Measurements from ENCODE around the gene DUSP3.

The DUSP3 gene

GRCh38 chr17:43723697-43724359 is 54.9 kb downstream of the DUSP3 start:
- ATAC-seq, result no peak

DNA sequence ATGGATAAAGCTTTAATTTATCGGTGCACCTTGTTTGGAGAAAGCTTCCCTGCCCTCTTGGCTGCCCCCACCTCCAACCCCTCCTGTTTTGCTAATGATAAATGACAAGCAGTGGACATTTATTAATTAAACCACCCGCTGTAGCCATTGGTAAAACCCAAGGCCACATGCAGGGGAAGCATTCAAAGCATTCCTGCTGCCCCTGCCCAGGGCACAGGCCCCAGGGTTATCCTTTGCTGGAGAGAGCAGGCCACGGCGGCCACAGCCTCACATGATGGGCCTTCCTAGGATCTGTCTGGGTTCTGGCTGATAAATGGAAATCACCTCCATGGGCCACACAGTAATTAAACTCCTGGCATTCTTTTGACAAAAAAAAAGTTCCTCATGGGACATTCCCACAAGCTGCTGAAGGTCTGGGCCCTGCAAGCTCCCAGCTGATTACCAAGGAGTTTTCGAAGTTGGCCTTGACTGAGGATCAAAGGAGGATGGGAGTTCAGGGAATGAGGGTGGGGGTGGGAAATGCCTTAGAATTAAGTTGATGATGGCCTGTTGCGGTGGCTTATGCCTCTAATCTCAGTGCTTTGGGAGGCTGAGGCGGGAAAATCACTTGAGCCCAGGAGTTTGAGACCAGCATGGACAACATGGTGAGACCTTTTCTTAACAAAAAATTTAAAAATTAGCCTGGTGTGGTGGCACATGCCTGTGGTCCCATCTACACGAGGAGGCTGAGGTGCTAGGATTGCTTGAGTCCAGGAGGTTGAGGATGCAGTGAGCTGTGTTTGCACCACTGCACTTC is 55.7 kb downstream of the DUSP3 start:
- no peak for ATAC-seq

GRCh38 chr17:43722269-43722619 is 56.5 kb downstream of the DUSP3 start:
- ATAC-seq, result no peak

DNA sequence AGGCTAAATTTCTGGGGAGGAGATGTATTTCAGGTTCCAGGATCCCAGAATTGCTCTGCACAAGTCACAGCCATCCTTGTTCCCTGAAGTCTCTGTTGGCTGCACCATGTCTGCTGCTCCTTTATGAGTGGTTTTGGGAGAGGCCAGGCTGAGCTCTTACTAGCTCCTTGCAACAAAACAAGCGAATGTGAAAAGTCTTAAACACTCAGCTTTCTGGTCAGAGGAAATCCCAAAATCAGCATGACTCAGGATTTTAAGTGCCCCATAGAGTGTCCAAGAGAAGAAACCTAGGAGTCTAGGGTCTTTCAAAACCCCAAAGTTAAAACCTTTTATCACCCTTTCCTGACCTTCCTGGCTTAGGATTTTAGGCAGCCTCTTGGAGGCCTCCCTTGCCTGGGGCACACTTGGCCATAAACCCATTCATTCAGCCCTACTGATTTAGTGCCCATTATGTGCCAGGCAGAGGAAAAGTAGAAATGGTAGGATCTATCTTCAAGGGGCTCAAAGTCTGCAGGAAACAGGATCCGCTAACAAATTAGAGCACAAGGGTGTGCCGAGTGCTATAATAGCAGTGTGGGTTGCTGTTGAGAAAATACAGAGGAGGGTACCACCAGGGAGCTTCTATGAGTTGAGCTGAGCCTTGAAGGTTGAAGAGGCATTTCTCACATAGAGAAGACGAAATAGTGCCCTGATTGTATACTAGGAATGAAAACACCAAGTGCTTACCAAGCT is 57.1 kb downstream of the DUSP3 start:
- ATAC-seq, result no peak

- ATAC-seq, result peak; percentile 89 to 91
Observed at GRCh38 chr17:43720311-43721060, 58.3 kb downstream of the DUSP3 start.

DNA sequence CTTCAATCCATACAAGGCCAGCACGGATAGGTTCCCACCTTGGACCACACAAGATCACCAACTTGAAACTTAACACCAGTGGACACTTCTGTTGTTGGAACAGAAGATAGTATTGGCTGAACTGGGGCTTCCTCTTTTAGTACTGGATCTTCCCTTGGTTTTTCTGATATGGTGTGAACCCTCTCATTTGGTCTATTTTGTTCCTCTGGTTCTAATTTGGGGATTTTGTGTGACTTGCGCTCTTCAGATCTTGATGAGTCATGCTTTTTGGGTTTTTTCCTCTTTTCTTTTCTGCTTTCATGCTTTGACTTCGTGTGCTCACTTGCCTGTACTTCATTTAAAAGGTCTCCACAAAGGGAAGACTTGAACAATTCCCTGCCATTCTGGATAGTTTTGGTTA is 59.2 kb downstream of the DUSP3 start:
- ATAC-seq, result peak; percentile 30 to 34

DNA sequence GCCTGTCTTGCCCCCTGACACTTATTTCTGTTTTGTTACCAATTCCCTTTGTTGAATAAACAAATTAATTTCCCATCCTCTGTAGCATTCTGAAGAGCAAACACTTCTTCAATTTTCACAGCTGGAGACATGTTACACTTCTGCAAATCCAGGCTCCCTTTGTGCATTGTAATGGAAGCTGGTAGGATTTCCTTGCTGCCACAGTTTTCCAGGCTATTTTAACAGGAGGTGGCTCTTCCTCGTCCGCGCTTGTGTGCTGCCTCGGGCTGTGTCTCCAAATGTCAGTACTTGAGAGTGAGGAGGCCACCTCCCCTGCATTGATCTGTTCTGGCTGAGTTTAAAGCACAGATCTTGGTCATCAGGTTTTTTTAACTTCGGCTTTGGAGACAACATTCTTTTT is 60.2 kb downstream of the DUSP3 start:
- ATAC-seq, result no peak

DNA sequence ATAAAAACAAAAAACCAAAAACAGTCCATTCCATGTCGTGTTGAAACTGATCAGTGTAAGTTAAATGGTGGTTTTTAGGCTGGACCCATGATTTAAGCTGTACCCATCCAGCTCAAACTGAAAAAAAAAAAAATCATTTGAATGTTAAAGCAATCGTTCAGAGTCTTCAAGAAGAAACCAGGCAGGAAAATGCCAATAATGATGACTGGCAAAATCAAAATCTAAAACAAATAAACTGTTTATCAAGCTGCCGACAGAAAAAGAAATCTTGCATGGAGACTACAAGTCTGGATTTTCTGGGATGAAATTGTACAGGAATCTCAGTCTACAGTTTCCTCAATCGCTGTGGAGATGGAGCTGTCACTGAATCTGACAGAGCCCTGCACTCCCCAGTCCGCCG is 60.9 kb downstream of the DUSP3 start:
- no peak for ATAC-seq

All from activated CD4-positive, CD25-positive, alpha-beta regulatory T cell treated with anti-CD3 and anti-CD28 coated beads, Interleukin-2, amount 50 U/mL, for 24 hours (primary cell).